ENCODE data around the gene MARK1.

DNA sequence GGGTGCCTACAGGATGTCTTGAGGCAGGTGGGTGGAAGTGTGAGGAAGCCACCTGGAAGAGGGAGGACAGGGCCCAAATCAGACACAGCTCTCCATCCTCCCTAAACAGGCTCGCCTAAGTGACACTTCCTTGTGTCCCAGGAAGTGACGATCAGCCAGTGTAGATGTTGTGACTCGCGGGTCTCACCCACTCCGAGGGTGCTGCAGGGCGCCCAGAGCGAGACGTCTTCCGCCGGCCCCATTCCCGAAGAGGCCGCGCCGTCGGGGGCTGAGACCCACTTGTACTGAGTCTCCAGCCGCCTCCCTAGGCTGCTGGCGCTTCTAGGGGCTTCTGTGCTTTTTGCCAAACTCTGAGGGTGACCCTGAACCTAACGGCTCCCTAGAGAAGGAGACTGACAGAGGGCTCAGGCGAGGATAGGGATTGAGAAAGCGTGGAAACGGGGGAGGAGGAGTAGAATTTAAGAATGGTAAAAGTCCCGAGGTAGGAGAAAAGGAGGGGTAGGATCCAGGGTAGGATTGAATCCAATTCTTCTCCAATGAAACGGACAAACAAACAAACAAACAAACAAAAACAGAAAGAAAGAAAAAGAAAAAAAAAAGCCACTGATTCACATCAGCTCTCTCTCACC lies 543 bp upstream of the MARK1 start:
- TF ChIP-seq, protein P1, sequence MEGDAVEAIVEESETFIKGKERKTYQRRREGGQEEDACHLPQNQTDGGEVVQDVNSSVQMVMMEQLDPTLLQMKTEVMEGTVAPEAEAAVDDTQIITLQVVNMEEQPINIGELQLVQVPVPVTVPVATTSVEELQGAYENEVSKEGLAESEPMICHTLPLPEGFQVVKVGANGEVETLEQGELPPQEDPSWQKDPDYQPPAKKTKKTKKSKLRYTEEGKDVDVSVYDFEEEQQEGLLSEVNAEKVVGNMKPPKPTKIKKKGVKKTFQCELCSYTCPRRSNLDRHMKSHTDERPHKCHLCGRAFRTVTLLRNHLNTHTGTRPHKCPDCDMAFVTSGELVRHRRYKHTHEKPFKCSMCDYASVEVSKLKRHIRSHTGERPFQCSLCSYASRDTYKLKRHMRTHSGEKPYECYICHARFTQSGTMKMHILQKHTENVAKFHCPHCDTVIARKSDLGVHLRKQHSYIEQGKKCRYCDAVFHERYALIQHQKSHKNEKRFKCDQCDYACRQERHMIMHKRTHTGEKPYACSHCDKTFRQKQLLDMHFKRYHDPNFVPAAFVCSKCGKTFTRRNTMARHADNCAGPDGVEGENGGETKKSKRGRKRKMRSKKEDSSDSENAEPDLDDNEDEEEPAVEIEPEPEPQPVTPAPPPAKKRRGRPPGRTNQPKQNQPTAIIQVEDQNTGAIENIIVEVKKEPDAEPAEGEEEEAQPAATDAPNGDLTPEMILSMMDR (IDR thresholded peaks at IDR 0.05), result no peak
- TF ChIP-seq POLR2A (IDR thresholded peaks at IDR 0.05), result peak; percentile 29 to 39
